GF-D8 (cell line): ENCODE results near the gene TMEM214.

Source experiments
- DNase-seq: peaks from one replicate; lab custom pipeline; 2025; lab: John Stamatoyannopoulos, UW

TMEM214 gene

DNA sequence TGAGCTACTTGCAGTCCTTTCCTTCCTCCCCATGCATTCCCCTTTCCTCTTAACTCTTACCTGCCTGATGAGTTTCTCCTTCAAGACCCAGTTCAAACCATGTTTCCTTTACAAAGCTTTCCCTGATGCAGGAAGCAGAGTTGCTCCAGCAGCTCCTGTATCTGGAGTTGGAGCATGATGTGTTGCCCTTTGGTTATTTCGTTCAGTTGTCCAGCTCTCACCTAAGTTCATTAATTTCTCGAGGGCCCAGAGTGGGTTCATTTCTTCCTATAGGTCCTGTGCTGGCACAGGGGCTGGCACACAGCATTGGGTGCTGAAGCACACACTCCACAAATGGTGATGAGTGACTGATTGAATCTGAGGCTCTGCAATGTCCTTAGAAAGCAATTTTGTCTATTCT is 23.0 kb upstream of the TMEM214 start:
- DNase-seq = no peak

GRCh38 chr2:27010139-27010538 is 22.6 kb upstream of the TMEM214 start:
- no peak for DNase-seq

- DNase-seq = no peak
Observed at GRCh38 chr2:27013738-27014137, 19.0 kb upstream of the TMEM214 start.

DNA sequence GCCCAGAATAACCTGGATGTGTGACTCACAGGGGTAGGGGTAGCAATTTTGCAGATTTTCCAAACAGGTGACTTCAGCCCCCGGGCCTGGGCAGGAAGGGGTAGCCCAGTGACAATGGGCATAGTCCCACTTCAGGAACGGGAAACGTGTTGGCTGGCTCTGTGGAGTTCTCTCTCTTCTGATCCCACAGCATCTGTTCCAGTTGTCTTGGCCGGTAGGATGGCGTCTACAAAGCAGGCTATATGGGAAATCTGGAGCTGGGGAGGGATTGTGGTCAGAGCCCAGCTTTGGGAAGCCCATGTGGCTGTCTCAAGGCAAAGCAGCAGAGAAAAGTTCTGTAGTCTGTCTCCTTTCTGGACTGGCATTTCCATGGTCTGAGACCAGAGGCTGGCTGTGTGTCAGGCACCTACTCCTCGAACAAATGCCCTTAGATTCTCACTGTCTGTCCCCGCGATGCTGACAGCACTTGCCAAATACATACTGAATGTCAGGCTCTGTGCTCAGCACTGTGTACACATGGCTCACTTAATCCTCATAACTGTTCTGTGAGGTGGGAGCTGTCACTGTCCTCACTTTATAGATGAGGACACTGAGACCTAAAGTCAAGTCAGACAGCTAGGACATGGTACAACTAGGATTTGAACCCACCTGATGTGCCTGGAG is 17.9 kb upstream of the TMEM214 start:
- DNase-seq = no peak

DNA sequence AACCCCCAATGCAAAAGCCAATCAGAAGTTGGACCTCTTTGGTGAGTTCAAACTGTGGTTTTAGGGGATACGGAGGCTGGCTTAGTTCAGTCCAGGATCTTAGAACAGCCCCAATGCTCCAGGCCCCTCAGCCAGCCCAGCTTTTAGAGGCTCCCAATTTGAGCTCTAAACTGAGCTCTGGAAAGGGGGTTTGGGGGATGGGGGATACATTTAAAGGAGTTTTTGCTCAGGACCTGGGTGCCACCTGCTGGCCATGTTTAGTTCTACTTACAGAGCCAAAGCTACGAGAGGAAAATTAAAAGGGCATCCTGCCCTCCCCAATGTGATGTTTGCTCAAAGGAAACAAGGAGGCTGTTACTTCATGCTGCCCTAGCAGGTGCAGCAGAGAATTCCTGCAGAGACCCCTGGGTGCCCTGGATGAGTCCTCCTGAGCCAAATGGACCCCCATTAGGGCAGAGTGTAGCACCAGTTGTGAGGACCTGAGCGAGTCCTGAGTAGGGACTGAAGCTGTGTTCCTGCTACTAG is 15.9 kb upstream of the TMEM214 start:
- DNase-seq = no peak

GRCh38 chr2:27018142-27018541 is 14.6 kb upstream of the TMEM214 start:
- DNase-seq = no peak

DNA sequence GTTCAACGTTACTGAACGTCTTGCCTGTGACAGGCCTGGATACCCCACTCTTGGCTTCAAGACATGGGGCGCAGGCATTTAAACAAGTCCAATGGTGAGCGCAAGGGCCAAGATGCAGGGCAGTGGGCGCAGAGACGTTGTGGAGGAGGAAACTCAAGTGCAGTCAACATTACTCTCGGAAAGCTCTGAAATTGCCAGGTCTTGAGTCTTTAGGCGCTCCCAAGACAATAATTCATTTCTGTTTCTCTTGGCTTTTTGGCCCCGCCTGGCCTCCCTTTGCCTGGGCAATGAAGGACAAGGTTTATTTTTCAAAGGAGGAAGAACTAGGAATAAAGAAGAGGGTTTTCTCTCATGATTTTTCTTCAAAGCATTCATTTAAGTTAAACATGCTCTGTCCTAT is 13.3 kb upstream of the TMEM214 start:
- no peak for DNase-seq

DNA sequence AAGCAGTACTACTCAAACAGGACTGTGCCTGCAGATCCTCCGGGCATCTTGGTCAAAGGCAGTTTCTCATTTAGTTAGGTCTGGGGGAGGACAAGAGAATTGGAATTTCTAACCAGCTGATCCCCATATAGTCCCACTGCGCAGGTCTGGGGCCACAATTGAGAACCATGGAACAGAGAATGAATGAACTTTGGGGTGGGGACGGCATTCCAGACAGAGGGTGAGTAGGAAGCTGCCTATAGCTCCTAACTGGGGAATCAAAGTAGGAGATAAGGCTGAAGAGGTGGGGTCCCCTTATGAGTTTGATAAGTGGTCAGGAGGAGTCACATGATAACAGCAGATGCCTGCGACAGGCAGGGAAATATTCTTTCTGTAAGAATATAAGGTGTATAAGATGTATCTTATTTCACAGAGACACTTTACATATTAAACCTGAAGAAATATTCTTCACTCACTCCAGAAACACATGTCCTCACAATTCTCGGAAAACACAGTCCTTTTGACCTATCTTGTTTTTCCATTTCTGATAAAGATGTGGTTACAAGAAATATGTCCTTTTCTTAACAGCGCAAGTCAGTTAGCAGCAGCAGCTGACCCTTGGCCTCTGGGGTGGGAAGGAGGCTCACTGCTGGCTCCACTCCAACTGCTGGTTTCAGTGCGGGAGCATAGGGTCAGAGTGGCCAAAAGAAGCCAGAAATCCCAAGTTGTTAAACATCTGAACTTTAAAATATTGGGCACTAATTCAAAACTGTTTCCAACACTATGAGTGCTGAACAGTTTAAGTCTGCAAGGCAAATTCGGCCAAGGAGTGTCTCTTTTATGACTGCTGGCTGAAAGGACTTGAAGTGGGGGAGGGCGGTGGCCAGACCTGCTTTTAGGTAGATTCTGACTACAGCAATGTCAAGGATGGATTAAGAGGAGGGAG is 12.6 kb upstream of the TMEM214 start:
- DNase-seq = no peak

- no peak for DNase-seq
Observed at GRCh38 chr2:27021253-27022049, 11.3 kb upstream of the TMEM214 start.

- DNase-seq = no peak
Observed at GRCh38 chr2:27023740-27024139, 9.0 kb upstream of the TMEM214 start.

DNA sequence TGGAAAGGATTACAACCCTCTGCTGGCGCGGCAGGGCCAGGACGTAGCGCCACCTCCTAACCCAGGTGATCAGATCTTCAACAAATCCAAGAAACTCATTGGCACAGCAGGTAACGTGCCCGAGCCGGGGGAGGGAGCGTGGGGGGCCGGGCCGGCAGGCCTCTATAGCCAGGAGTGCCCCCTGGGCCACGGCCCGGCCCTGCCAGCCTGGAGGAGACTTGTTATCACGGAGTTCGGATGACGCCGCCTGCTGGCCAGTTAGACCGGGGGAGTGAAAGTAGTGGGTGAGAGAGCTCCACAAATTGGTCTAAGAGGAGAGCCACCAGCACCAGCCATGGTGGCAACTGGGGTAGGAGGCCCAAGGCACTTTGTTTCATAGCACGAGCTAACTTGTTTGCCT is 8.6 kb upstream of the TMEM214 start:
- DNase-seq = no peak

- no peak for DNase-seq
Observed at GRCh38 chr2:27024812-27025211, 8.0 kb upstream of the TMEM214 start.

DNA sequence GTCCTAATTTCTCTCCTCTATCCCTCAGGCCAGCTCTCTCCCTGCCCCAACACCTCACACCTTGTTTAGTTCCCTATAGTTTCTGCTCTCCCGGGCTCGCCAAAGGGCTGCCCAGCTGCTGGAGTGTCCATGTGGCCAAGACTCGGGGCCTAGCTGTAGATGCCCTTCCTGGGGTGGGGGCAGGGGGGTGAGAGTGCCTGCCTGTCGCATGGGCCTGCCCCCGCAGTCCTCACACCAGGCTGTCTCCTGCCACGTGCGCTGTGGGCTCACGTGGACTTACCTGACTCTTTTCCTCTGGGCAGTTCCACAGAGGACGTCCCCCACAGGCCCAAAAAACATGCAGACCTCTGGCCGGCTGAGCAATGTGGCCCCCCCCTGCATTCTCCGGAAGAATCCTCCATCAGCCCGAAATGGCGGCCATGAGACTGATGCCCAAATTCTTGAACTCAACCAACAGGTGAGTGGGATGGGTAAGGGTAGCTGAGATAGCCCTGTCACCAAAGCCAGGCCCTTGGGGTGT is 7.4 kb upstream of the TMEM214 start:
- no peak for DNase-seq

DNA sequence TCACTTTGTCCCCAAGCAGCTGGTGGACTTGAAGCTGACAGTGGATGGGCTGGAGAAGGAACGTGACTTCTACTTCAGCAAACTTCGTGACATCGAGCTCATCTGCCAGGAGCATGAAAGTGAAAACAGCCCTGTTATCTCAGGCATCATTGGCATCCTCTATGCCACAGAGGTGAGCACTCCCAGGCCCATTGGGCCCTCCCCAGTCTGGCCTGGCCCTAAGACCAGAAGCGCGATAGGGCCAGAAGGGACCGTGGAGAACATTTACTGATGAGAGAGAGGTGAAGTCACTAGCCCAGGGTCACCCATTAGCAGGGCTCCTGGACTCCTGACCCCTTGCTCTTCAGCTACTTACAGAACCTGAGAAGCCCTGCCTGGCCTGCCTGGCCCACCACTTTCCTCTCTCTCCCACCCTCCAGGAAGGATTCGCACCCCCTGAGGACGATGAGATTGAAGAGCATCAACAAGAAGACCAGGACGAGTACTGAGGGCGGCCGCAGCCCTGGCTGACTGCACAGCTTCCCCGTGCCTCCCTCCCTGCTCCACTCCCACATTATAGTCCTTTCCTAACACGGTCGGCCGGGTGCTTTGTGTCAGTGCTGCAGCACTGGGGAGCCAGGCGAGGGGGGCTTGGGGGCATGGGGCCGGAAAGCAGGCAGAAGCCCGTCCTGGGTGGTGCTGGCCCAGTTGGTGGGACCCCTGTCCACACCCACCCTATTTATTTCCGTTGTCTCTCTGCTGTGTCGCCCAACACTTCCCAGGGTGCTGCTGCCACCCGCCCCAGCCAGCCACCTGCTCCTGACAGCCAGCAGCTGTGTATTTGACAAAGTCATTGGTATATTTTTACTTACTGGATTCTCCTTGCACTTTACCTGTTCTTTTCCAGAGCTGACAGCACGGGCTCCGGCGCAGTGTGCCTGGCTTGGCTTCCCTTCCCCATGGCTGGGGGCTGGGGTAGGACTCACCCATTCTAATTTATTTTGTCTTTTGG is 6.6 kb upstream of the TMEM214 start:
- DNase-seq = no peak

GRCh38 chr2:27027211-27027651 is 5.5 kb upstream of the TMEM214 start:
- DNase-seq = no peak

DNA sequence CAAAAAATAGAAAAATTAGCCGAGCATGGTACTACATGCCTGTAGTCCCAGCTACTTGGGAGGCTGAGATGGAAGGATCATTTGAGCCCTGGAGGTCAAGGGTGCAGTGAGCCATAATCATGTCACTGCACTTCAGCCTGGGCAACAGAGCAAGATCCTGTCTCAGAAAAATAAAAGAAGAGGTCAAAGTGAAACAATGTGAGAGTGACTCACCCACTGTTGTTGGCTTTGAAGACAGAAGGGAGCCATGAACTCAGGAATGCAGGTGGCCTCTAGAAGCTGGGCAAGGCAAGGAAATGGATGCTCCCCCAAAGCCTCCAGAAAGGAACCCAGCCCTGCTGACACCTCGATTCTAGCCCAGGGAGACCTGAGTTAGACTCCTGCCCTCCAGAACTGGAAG is 3.7 kb upstream of the TMEM214 start:
- DNase-seq = no peak

DNA sequence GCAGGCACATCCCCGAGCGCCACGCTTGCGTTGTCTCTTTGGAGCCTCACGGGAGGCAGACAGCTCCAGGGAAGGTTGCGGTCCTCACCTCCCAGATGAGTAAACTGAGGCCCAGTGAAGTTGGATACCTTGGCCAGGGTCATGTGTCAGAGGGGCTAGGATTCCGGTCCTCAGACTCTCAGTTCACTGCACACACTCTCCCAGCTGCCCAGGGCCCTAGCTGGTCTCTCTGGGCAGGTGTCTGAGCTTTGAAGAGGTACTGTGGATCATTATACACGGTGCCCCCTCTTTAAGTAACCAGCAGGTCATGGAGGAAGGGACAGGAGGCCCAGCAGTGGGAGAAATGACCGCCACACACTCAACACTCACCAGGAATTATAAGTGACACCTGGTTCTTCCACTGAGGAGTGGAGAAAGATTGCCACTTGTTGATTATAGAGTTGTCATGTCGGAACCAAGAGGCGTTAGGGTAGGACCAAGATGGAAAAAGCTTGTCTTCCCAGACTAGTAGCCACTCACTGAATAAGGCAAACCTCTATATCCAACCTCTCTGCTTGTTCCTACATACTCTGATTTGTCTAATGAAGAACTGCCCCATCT is 588 bp downstream of the TMEM214 start:
- DNase-seq = no peak

- no peak for DNase-seq
Observed at GRCh38 chr2:27038012-27038411, 5.2 kb downstream of the TMEM214 start.

GRCh38 chr2:27038631-27039339 is 6.0 kb downstream of the TMEM214 start:
- DNase-seq = no peak

DNA sequence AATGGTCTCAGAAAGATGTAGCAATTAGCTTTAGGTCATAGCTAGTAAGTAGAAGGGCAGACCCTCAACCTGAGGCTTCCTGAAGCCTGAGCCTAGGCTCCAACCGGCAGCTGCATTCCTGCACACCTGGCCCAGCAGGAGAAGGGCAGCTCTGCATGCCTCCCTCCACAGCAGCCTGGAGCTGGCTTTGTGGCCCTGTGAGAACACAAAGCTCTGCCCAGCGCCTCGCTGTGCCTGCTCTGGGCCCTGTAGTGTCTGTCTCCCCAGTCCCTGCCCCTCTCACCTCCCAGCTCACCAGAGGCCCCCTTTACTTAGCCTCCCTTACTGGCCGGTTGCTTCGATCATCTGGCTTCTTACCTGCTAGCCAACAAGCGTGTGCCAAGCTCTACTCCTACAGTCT is 6.7 kb downstream of the TMEM214 start:
- DNase-seq = no peak
